K562 (cell line): ENCODE measurements around the gene MAML3. TPM values are rescaled to one million over a fixed set of nuclear protein-coding genes. Genes with fewer than 3 reads are reported as not detected.

Source experiments
- BDP1 ChIP-seq: IDR thresholded peaks from 3 replicates; pipeline ENCODE4 v1.6.1; 2011; ENCODE audit not compliant: insufficient read length, insufficient read depth
- CREB1 ChIP-seq, 2 experiments: sonication (generic) in 1 of 2; formaldehyde crosslinking in 1 of 2; IDR thresholded peaks; 2 replicates each; pipeline versions ENCODE4 v1.6.1 to v1.8.0; 2012 to 2022; ENCODE audit warnings: inconsistent platforms in 1 of 2, mild to moderate bottlenecking in 1 of 2, missing genetic modification reagents in 1 of 2, moderate library complexity in 1 of 2
- CREBBP ChIP-seq: IDR thresholded peaks from one replicate; pipeline ENCODE4 v1.6.1; 2012; ENCODE audit warnings: low read depth, mild to moderate bottlenecking, control low read depth, inconsistent platforms, low read length
- ETS2 ChIP-seq: IDR thresholded peaks from 2 replicates; pipeline ENCODE4 v1.6.1; 2016; ENCODE audit warnings: borderline replicate concordance, missing genetic modification characterization, mild to moderate bottlenecking, moderate library complexity, missing compliant biosample characterization; ENCODE audit not compliant: poor library complexity, severe bottlenecking
- ILK ChIP-seq: fragments of 450-650 bp; IDR thresholded peaks from 2 replicates; pipeline ENCODE4 v1.6.1; 2016; ENCODE audit warnings: missing genetic modification characterization, low read depth, mild to moderate bottlenecking, missing compliant biosample characterization, moderate library complexity, borderline replicate concordance
- MECOM ChIP-seq: fragments of 250-450 bp; sonication (Bioruptor Pico); IDR thresholded peaks from 2 replicates; pipeline ENCODE4 v1.8.0; 2022; ENCODE audit warnings: inconsistent platforms
- PHB ChIP-seq: fragments of 250-450 bp; sonication (Bioruptor Pico); IDR thresholded peaks from 2 replicates; pipeline ENCODE4 v1.5.0; 2021
- PHF8 ChIP-seq: fragments of 200-600 bp; sonication (generic); IDR thresholded peaks from 2 replicates; pipeline ENCODE4 v1.6.1; 2012; ENCODE audit warnings: mixed run types, mild to moderate bottlenecking, inconsistent platforms, low read length, moderate library complexity, borderline replicate concordance
- POU5F1 ChIP-seq: fragments of 150-350 bp; IDR thresholded peaks from 2 replicates; pipeline ENCODE4 v1.6.1; 2014; ENCODE audit warnings: borderline replicate concordance, low read length, low read depth, mild to moderate bottlenecking; ENCODE audit not compliant: partially characterized antibody
- RBBP5 ChIP-seq: fragments of 200-600 bp; sonication (generic); IDR thresholded peaks from 2 replicates; pipeline ENCODE4 v1.6.1; 2012; ENCODE audit warnings: borderline replicate concordance, mild to moderate bottlenecking, low read length, control low read depth, inconsistent platforms; ENCODE audit not compliant: insufficient read depth, poor library complexity, severe bottlenecking
- RBM39 ChIP-seq: fragments of 200-400 bp; formaldehyde crosslinking; optimal IDR thresholded peaks from 2 replicates; pipeline ENCODE3; 2018; ENCODE audit warnings: low read depth, low read length
- SRF ChIP-seq, 2 experiments: fragments of 250-450, 450-650 bp in 1 of 2; sonication (Bioruptor Pico) in 1 of 2; sonication (generic) in 1 of 2; formaldehyde crosslinking; IDR thresholded peaks; 2 replicates each; pipeline versions ENCODE4 v1.5.0 to v1.5.1; 2020 to 2022; ENCODE audit warnings: mild to moderate bottlenecking in 1 of 2, missing genetic modification reagents in 1 of 2
- TEAD4 ChIP-seq, 2 experiments: sonication (generic) in 1 of 2; formaldehyde crosslinking in 1 of 2; IDR thresholded peaks; 2 replicates each; pipeline versions ENCODE4 v1.6.1 to v1.8.0; 2012 to 2022; ENCODE audit warnings: borderline replicate concordance in 1 of 2, inconsistent platforms in 1 of 2, low read length in 1 of 2, mild to moderate bottlenecking in 1 of 2, missing genetic modification reagents in 1 of 2
- ZNF224 ChIP-seq: sonication (generic); formaldehyde crosslinking; IDR thresholded peaks from 2 replicates; pipeline ENCODE4 v1.8.0; 2022; ENCODE audit warnings: mild to moderate bottlenecking, missing genetic modification reagents
- polyA plus RNA-seq, 8 experiments: library from polyadenylated mRNA; depleted of rRNA in 4 of 8; stranded (reverse) in 5 of 8; unstranded in 3 of 8; fragments of >200 nt; fragmentation: Nextera tagmentation in 2 of 8; fragmentation: Illumina TruSeq in 1 of 8; extraction: Ambion mirVana in 2 of 8; extraction: Trizol in 1 of 8; gene quantifications; 2 replicates each; pipeline versions ENCODE4 v1.2.1 to v1.2.3, GENCODE V29; 2011 to 2014; ENCODE audit warnings: inconsistent platforms in 1 of 8, missing spikeins in 1 of 8
- total RNA-seq, 7 experiments: library from RNA; depleted of rRNA in 6 of 7; stranded (reverse); fragments of >200 nt in 6 of 7; fragmentation: Illumina TruSeq in 2 of 7; extraction: Trizol in 2 of 7; gene quantifications; 2 replicates each; pipeline versions ENCODE4 v1.2.1 to v1.2.3, GENCODE V29; 2011 to 2021; ENCODE audit warnings: low replicate concordance in 1 of 7
- TF ChIP-seq, protein P1 (sequence below): IDR thresholded peaks from 2 replicates; pipeline ENCODE4 v1.6.1; 2016; ENCODE audit warnings: missing genetic modification characterization, missing compliant biosample characterization
- TF ChIP-seq, protein P2 (sequence below): fragments of 150-350 bp; IDR thresholded peaks from 2 replicates; pipeline ENCODE4 v1.6.1; 2014; ENCODE audit warnings: low read depth, mild to moderate bottlenecking, low read length, borderline replicate concordance
- TF ChIP-seq, protein P3 (sequence below): fragments of 450-650 bp; IDR thresholded peaks from 2 replicates; pipeline ENCODE4 v1.6.1; 2016; ENCODE audit warnings: borderline replicate concordance

MAML3 gene
- total and polyA plus RNA-seq, 9 of the 15 experiments (the other 6 are each of a cell fraction or from before 2014, with no cell fraction given) = 0.01 to 0.55 (median 0.25) TPM

DNA sequence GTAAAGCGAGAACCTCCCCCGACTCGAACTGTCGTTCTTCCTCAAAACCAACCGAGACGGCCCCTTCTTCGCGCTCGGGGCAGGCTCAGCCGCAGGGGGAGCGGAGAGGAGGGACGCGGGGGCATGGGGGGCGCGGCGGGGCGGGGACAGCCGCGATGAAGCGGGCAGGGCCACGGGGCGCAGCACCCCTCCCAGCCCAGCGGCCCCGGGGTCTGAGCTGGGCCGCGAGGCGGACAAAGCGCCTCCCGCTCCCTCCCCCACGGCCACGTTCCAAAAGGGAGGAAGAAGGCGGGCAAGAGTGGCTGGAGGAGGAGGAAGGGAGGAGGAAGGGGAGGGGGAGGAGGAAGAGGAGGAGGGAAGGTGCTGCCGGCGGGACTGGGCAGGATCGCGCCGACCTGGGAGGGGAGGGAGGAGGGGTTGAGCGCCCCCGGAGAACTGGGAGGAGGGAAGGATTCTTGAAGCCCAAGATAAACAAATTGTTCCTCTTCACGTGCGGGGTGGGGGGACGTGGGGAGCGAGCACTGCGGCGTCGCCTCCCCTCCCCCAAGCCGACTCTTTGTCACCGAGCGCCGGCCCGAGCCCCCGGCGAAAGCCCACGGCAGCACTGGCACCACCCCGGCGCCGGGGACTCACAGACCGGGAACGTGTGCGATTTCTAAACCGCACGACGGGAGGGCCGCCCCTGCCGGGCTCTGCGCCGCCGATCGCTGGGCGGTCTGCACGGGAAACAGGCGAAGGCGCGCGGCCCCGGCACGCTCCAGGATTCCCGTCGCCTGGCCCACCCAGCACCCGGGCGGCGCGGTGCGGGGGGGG is 2.9 kb downstream of the MAML3 start (continued):
- TF ChIP-seq ZNF224 (CRISPR knock-in tag) (no peak), CREBBP (no peak), MECOM (CRISPR knock-in tag) (no peak), ETS2 (tag) (no peak), TEAD4 (IDR thresholded peaks at IDR 0.05; ENCODE audit: low read length) (no peak), TEAD4 (CRISPR knock-in tag; IDR thresholded peaks at IDR 0.05; ENCODE audit: borderline replicate concordance) (no peak), ILK (tag) (no peak), POU5F1 (no peak), RBBP5 (peak; percentile 17), CREB1 (IDR thresholded peaks at IDR 0.05) (no peak), CREB1 (CRISPR knock-in tag; IDR thresholded peaks at IDR 0.05) (peak; percentile 40; the same call in 1 of the 2 replicates), SRF (CRISPR knock-in tag; IDR thresholded peaks at IDR 0.05) (0 out of 4 replicates have a peak, but pooled peaks of 1 of the 2 experiments have one; percentile 5), BDP1 (no peak), RBM39 (no peak), PHB (CRISPR knock-in tag) (no peak), PHF8 (peak; percentile 3; the same call in 1 of the 2 replicates)
- TF ChIP-seq, protein P1, sequence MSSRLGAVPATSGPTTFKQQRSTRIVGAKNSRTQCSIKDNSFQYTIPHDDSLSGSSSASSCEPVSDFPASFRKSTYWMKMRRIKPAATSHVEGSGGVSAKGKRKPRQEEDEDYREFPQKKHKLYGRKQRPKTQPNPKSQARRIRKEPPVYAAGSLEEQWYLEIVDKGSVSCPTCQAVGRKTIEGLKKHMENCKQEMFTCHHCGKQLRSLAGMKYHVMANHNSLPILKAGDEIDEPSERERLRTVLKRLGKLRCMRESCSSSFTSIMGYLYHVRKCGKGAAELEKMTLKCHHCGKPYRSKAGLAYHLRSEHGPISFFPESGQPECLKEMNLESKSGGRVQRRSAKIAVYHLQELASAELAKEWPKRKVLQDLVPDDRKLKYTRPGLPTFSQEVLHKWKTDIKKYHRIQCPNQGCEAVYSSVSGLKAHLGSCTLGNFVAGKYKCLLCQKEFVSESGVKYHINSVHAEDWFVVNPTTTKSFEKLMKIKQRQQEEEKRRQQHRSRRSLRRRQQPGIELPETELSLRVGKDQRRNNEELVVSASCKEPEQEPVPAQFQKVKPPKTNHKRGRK = peak; percentile 38; the same call in 1 of the 2 replicates
- TF ChIP-seq, protein P2, sequence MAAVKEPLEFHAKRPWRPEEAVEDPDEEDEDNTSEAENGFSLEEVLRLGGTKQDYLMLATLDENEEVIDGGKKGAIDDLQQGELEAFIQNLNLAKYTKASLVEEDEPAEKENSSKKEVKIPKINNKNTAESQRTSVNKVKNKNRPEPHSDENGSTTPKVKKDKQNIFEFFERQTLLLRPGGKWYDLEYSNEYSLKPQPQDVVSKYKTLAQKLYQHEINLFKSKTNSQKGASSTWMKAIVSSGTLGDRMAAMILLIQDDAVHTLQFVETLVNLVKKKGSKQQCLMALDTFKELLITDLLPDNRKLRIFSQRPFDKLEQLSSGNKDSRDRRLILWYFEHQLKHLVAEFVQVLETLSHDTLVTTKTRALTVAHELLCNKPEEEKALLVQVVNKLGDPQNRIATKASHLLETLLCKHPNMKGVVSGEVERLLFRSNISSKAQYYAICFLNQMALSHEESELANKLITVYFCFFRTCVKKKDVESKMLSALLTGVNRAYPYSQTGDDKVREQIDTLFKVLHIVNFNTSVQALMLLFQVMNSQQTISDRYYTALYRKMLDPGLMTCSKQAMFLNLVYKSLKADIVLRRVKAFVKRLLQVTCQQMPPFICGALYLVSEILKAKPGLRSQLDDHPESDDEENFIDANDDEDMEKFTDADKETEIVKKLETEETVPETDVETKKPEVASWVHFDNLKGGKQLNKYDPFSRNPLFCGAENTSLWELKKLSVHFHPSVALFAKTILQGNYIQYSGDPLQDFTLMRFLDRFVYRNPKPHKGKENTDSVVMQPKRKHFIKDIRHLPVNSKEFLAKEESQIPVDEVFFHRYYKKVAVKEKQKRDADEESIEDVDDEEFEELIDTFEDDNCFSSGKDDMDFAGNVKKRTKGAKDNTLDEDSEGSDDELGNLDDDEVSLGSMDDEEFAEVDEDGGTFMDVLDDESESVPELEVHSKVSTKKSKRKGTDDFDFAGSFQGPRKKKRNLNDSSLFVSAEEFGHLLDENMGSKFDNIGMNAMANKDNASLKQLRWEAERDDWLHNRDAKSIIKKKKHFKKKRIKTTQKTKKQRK = no peak
- TF ChIP-seq, protein P3, sequence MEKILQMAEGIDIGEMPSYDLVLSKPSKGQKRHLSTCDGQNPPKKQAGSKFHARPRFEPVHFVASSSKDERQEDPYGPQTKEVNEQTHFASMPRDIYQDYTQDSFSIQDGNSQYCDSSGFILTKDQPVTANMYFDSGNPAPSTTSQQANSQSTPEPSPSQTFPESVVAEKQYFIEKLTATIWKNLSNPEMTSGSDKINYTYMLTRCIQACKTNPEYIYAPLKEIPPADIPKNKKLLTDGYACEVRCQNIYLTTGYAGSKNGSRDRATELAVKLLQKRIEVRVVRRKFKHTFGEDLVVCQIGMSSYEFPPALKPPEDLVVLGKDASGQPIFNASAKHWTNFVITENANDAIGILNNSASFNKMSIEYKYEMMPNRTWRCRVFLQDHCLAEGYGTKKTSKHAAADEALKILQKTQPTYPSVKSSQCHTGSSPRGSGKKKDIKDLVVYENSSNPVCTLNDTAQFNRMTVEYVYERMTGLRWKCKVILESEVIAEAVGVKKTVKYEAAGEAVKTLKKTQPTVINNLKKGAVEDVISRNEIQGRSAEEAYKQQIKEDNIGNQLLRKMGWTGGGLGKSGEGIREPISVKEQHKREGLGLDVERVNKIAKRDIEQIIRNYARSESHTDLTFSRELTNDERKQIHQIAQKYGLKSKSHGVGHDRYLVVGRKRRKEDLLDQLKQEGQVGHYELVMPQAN = no peak
